GM12873 (cell line): ENCODE results near the gene CNNM2.

Experiments used
- TF ChIP-seq, protein P1 (sequence below): IDR thresholded peaks from 2 replicates; pipeline ENCODE4 v1.5.1; 2012; ENCODE audit warnings: low read depth, mild to moderate bottlenecking, moderate library complexity, low read length, control low read depth; ENCODE audit not compliant: insufficient read depth; ENCODE audit errors: missing control alignments

The CNNM2 gene

DNA sequence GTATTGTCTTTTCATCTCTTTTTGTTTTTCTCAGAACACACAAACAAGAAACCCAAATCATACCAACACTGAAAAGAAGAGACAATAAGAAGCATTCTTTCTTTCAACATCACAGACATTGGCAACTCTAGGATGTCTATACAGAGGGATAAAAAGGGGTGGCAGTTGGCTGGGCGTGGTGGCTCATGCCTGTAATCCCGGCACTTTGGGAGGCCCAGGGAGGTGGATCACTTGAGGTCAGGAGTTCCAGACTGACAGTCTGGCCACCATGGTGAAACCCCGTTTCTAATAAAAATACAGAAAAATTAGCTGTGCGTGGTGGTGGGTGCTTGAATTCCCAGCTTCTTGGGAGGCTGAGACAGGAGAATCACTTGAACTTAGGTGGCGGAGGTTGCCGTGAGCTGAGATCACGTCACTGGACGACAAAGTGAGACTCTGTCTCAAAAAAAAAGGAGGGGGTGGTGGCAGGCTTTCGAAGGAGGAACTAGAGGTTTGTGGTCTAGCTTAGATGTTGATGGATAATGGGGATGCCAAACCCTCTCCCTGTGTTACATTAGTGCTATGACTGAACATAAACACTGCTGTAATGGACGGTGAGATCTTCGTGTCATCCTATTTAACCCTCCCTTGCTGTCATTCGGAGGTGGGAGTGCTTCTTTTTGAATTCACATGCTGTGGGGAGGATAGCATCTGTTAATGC lies 9.4 kb downstream of the CNNM2 start:
- TF ChIP-seq, protein P1, sequence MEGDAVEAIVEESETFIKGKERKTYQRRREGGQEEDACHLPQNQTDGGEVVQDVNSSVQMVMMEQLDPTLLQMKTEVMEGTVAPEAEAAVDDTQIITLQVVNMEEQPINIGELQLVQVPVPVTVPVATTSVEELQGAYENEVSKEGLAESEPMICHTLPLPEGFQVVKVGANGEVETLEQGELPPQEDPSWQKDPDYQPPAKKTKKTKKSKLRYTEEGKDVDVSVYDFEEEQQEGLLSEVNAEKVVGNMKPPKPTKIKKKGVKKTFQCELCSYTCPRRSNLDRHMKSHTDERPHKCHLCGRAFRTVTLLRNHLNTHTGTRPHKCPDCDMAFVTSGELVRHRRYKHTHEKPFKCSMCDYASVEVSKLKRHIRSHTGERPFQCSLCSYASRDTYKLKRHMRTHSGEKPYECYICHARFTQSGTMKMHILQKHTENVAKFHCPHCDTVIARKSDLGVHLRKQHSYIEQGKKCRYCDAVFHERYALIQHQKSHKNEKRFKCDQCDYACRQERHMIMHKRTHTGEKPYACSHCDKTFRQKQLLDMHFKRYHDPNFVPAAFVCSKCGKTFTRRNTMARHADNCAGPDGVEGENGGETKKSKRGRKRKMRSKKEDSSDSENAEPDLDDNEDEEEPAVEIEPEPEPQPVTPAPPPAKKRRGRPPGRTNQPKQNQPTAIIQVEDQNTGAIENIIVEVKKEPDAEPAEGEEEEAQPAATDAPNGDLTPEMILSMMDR: no peak

DNA sequence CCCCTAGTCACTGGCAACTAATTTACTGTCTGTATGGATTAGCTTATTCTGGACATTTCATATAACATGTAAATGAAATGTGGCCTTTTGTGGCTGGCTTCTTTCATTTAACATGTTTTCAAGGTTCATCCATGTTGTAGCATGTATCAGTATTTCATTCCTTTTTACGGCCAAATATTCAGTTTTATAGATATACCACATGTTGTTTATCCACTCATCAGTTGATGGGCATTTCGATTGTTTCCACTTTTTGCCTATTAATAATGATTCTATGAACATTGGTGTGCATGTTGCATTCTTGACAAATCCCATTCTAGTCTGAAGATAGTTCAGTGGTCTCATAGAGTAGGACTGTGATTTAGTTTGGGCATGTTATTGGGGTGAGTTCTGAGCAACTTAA lies 12.6 kb downstream of the CNNM2 start:
- TF ChIP-seq, protein P1: no peak

DNA sequence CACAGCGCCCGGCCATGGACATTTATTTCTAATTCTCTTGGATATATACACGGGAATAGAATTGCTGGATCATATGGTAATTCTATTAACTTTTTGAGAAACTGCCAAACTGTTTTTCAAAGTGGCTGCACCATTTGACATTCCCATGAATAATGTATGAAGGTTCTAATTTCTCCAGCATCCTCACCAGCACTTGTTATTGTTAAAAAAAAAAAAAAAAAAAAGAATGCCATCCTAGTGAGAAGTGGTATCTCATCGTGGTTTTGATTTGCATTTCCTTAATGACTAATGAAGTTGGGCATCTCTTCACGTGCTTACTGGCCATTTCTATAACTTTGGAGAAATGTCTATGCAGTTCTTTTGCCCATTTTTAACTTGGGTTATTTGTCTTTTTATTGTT lies 13.5 kb downstream of the CNNM2 start:
- TF ChIP-seq, protein P1: no peak

DNA sequence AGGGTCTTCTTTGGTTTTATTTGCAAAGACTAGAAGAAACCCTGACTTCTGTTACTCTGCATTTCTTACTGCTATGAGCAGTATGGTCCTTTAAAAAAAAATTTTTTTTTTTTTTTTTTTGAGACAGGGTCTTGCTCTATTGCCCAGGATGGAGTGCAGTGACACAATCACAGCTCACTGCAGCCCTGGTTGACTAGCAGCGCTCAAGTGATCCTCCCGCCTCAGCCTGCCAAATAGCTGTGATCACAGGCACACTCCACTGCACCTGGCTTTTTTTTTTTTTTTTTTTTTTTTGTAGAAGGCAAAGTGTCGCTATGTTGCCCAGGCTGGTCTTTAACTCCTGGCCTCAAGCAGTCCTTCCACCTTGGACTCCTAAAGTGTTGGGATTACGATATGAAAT lies 17.4 kb downstream of the CNNM2 start:
- TF ChIP-seq, protein P1: no peak

DNA sequence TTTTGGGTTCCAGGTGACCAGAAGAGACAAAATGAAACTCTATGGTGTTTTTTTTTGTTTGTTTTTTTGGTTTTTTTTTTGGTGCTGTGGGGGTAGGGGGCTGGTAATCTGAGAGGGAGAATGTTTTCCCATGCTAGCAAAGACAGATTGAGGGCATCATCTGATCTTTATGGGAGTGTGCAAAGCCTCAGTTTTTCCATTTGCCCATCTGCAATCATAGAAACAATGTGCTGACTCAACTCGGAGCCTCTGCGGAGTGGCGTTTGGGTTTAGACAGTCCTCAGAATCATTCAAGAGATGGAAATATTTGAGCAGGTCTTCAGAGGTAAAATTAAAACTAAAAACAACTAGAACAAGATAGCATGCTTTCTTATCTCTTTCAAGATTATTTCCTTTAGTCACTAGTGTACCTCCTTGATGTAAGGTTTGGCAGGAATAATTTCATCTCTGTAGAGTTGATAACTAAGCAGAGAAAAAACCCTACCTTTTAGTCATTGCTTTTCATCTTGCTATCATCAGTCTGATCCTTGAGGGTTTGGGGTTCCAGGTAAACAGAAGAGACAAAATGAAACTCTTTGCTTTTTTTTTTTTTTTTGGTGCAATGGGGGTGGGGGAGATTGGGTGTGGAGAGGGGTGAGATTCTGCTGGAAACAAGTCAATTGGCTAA lies 18.0 kb downstream of the CNNM2 start:
- TF ChIP-seq, protein P1: no peak

DNA sequence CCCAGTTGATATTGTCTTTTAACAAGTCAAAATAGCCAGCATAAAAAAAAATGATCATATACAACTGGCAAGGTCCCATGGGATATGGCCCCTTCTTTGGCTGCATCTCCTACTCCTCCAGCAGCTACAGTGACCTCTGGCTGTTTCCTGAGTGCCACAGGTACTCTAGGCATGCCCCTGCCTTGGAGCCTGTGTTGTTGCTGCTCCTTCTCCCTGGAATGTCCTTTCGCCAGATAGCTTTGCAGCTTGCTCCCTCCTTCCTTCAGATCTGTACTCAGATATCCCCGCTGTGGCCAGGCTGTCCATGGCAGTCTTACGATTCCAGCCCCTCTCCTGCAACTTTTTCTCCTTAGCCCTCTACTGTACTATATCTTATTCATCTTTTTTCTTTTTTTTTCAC lies 23.3 kb downstream of the CNNM2 start:
- TF ChIP-seq, protein P1: no peak

DNA sequence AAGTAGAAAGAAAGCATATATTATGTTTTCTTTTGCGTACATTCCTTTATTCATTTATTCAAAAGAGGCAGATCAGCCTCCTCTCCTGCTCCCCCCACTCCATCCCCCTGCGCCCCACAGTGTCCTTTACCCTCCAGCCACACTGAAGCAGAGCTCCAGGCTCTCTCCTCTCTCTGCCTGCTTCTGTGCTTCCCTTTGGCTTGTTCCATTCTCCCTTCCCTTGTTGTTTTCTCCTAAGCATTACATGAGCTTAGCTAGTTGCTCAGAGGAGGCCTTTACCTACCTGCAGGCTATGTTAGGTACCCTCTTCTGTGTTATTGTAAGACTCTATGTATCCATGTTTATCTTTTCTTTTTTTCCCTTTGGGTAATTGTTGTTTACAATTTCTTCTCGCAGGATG lies 27.4 kb downstream of the CNNM2 start:
- TF ChIP-seq, protein P1: no peak
